NCI-H1417 (cell line): ENCODE measurements around the gene PPM1L.

ENCODE experiments used
- DNase-seq, 3 experiments: peaks; one replicate each; lab custom pipeline; 2025; lab: John Stamatoyannopoulos, UW

Gene PPM1L

DNA sequence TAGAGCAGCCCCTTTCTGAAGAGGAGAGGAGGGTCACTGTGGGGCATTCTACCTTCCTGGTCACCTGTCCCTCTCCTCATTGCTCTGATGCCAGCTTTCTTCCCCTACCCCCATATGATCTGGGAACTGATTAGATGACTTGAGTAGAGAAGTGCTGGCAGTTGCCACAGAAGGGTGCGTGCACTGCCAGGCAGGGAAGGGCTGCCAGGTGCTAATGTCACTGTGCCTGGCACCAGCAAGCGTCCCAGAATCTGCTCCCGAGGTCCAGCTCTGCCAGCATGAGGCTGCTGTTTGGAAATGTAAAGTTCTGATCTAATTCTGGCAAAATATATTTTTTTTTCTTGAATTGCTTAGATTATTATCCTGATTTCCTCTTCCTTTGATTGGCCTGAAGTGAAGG lies 52.8 kb downstream of the PPM1L start:
- DNase-seq, result no peak

- no peak for DNase-seq
Observed at GRCh38 chr3:160809453-160809852, 53.4 kb downstream of the PPM1L start.

GRCh38 chr3:160810362-160811236 lies 54.6 kb downstream of the PPM1L start:
- DNase-seq, result no peak

GRCh38 chr3:160811237-160811548 lies 55.2 kb downstream of the PPM1L start:
- no peak for DNase-seq

DNA sequence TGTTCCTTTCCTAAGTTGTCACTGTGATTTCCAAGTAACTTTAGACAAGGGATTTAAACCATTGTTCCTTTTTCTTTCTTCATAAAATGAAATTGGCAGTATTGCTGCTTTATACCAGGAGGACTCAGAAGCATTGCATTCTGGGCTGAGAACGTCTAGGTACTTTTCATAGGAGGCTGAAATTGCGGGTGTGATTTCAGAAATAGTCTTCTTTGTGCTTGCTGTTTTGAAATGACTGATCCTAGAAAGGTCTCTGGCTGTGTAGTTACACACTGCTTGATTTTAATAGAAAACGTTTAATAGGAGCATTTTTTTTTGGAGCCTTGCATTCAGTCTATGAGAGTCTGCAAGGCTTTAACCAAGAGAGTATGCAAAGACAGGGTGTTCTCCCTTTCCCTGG lies 56.3 kb downstream of the PPM1L start:
- DNase-seq, result no peak

GRCh38 chr3:160815280-160815679 lies 59.2 kb downstream of the PPM1L start:
- no peak for DNase-seq

DNA sequence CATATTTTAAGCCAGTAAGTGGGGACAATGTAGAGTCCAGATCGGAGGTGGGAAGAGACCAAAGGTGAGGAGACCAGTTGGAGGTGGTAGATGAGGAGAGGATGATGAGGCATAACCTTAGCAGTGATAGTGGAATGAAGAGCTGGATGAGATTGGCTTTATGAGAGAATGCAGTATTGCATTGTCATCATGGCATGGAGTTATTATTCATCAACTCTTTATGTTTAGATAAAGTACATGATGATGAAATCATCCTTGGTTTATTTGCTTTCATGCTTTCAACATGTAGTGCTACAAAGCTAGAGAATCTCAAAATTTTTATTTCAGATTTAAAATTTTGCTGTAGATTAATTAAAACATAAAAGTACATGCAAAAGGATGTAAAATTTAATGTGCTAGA lies 64.0 kb downstream of the PPM1L start:
- DNase-seq, result no peak

DNA sequence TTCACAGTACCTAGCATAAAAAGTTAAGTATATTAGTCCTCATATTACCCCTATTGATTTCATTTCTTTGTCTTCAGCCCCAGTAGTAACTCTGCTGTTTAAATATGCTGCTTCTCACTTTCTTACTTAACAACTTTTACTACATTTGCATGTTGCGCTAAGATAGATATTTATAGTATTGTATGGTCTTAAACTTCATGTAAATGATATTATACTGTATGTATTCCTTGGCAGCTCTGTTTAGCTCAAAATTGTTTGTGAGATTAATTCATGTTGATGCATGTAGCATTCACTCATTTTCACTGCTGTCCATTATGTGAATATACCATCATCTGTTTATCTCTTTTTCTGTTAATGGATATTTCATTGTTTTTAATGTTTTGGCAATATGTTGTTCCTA lies 64.4 kb downstream of the PPM1L start:
- DNase-seq, result no peak

GRCh38 chr3:160822936-160823335 lies 66.9 kb downstream of the PPM1L start:
- peak in 1 of 3 experiments; percentile 46 for DNase-seq

GRCh38 chr3:160825311-160825800 lies 69.3 kb downstream of the PPM1L start:
- DNase-seq, result no peak

GRCh38 chr3:160826408-160826807 lies 70.4 kb downstream of the PPM1L start:
- DNase-seq, result no peak

GRCh38 chr3:160826991-160827390 lies 71.0 kb downstream of the PPM1L start:
- DNase-seq, result no peak

DNA sequence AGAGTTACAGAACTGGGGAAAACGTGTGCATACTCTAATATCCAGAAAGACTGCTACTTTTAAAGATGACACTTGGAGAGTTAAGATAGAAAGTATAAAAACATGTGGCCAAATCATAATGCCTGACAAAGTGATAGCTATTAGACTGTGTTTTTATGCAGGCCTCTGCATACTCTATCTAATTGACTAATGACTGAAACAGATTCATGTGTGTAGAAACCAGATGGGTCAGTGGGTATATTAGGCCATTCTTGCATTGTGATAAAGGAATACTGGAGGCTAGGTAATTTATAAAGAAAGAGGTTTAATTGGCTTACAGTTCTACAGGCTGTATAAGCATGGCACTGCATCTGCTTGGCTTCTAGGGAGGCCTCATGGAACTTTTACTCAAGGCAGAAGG lies 71.5 kb downstream of the PPM1L start:
- no peak for DNase-seq

GRCh38 chr3:160828880-160829279 lies 72.8 kb downstream of the PPM1L start:
- no peak for DNase-seq

- DNase-seq, result no peak
Observed at GRCh38 chr3:160829486-160830009, 73.5 kb downstream of the PPM1L start.

GRCh38 chr3:160830796-160831195 lies 74.8 kb downstream of the PPM1L start:
- DNase-seq, result no peak

DNA sequence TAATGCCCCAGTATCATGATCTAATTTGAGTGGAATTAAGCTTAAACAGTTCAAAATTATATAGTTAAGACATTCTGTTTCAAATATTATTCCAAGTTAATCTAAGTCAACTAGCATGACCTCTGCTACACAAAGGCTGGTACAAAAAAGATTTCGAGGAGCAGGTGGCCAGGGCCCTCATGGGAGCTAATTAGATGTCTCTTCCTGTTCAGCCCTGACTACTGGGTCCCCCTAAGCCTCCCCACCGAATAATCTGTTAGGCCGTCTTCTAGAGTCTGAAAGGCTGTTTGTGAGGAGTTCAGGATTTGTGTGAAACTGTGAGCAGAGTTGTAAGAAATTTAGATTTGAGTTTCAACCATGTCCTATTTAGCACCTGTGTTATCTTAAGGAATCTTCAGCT lies 75.4 kb downstream of the PPM1L start:
- DNase-seq, result peak in 1 of 3 experiments; percentile 29

GRCh38 chr3:160837394-160837980 lies 81.5 kb downstream of the PPM1L start:
- DNase-seq, result no peak

- DNase-seq, result no peak
Observed at GRCh38 chr3:160840590-160840989, 84.6 kb downstream of the PPM1L start.

GRCh38 chr3:160841455-160841854 lies 85.4 kb downstream of the PPM1L start:
- DNase-seq, result peak in 1 of 3 experiments; percentile 13

- no peak for DNase-seq
Observed at GRCh38 chr3:160842021-160843005, 86.3 kb downstream of the PPM1L start.

DNA sequence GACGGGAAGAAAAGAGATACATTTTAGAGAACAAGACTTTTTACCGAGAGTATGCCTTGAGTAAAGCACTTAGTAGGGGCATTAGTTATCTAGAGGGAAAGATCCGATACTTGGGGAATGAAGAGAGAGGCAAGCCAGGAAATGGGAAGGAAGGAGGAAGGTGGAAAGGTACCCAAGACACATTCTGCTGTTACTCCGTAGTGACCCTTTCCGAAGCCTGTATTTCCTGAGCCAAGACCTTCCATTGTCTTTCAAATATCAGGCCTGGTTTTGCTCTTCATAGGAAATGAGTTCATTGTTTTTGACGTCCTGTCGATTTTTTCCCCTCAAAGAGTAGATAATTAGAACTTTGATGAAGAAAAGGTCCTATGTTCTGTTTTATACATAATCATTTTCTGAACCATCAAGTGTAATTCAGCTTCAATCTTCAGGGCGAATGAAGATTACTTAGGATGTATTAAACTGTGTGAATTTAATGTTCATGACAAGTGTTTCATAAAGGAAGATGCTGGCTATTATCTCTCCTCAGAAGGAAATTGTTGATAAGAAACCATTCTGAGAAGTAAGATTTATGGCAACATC lies 95.7 kb downstream of the PPM1L start:
- DNase-seq, result no peak
